ENCODE data around the gene CD79A. TPM values are rescaled to one million over a fixed set of nuclear protein-coding genes. Genes with fewer than 3 reads are reported as not detected.

Gene CD79A
- total and polyA plus RNA-seq, 2 donors (not counting 3 experiments of a cell fraction or from before 2014, with no cell fraction given), result 0.32 TPM; not detected in 1

GRCh38 chr19:41893899-41894298, 16.8 kb downstream of the CD79A start:
- no peaks in the 10 kb centered on the region for H3K27me3 ChIP-seq (ENCODE audit: control insufficient read depth in 2 of 2, insufficient read depth in 2 of 2, low read length in 2 of 2)
- H3K9me3 ChIP-seq (replicated peaks; ENCODE audit: control insufficient read depth, insufficient read depth, low read length), result no peaks in the 10 kb centered on the region
- no peak overlapping the region for H3K4me3 ChIP-seq (replicated peaks in 1 of 3; ENCODE audit: insufficient read depth in 1 of 3, low read depth in 1 of 3, low read length in 3 of 3)
- dilution Hi-C loops (cut with MboI; ENCODE audit: extremely low pct_ligation_motif_present, low sequenced_read_pairs) (no loop called here), intact Hi-C loops (cut with micrococcal nuclease) (no loop called here)
- ChIA-PET CTCF (no interaction called here), POLR2A (no interaction called here)
- H3K9me1 ChIP-seq (replicated peaks; ENCODE audit: control insufficient read depth, extremely low read depth, insufficient read depth, low read length), result no peaks in the 10 kb centered on the region
- H3K36me3 ChIP-seq (ENCODE audit: control insufficient read depth in 2 of 2, extremely low read depth in 1 of 2, insufficient read depth in 2 of 2, low read length in 2 of 2), result peaks cover 6 to 34% of the 10 kb centered on the region in 2 experiments
- TF ChIP-seq POLR2AphosphoS5 (IDR thresholded peaks at IDR 0.05; ENCODE audit: insufficient read depth, low read depth, low read length), result no peak
- TF ChIP-seq CTCF (IDR thresholded peaks at IDR 0.05; ENCODE audit: extremely low read depth in 1 of 2, insufficient read depth in 1 of 2, low read depth in 1 of 2, low read length in 2 of 2), result peak in 1 of 2 donors; percentile 10
- no peak for TF ChIP-seq MAX (IDR thresholded peaks at IDR 0.05; ENCODE audit: insufficient read depth, insufficient read length)
- no peak for TF ChIP-seq GATA2 (IDR thresholded peaks at IDR 0.05; ENCODE audit: insufficient read depth, insufficient read length, low read depth, low read length)
- TF ChIP-seq EZH2 (IDR thresholded peaks at IDR 0.05; ENCODE audit: borderline replicate concordance, low read depth, low read length, severe bottlenecking), result no peak
- H3K27ac ChIP-seq (ENCODE audit: insufficient read depth, low read depth, low read length), result no peak overlapping the region
- no TSS peak for BruUV-seq (replicated peaks)
- no peaks in the 10 kb centered on the region for H3K4me1 ChIP-seq (ENCODE audit: control insufficient read depth, extremely low read depth, insufficient read depth, low read length)
- DNase-seq (ENCODE audit: low read depth, low spot score) (no peak), FAIRE-seq (no peak)
- no peaks in the 10 kb centered on the region for H3K79me2 ChIP-seq (ENCODE audit: control insufficient read depth, insufficient read depth, low read length)
- no peak overlapping the region for H3K4me2 ChIP-seq (ENCODE audit: insufficient read depth, low read length)
- no peak overlapping the region for H3K9ac ChIP-seq (replicated peaks; ENCODE audit: extremely low read depth, insufficient read depth, low read length)
- no peaks in the 10 kb centered on the region for H4K20me1 ChIP-seq (replicated peaks; ENCODE audit: control insufficient read depth, extremely low read depth, insufficient read depth, low read length)
- no peak overlapping the region for H2AFZ ChIP-seq (ENCODE audit: low read depth, low read length)

GRCh38 chr19:41894350-41894749, 17.3 kb downstream of the CD79A start:
- POLR2A ChIA-PET, result no interaction called here
- H3K4me3 ChIP-seq (replicated peaks in 1 of 3; ENCODE audit: insufficient read depth in 1 of 3, low read depth in 1 of 3, low read length in 3 of 3), result no peak overlapping the region
- H3K27me3 ChIP-seq (ENCODE audit: control insufficient read depth in 2 of 2, insufficient read depth in 2 of 2, low read length in 2 of 2), result no peaks in the 10 kb centered on the region
- no peak overlapping the region for H3K27ac ChIP-seq (ENCODE audit: insufficient read depth, low read depth, low read length)
- H2AFZ ChIP-seq (ENCODE audit: low read depth, low read length), result no peak overlapping the region
- DNase-seq (ENCODE audit: low read depth, low spot score), result no peak
- intact Hi-C loops (cut with micrococcal nuclease) (no loop called here), dilution Hi-C loops (cut with MboI; ENCODE audit: extremely low pct_ligation_motif_present, low sequenced_read_pairs) (no loop called here)
- H3K9me3 ChIP-seq (replicated peaks; ENCODE audit: control insufficient read depth, insufficient read depth, low read length), result no peaks in the 10 kb centered on the region
- H3K9ac ChIP-seq (replicated peaks; ENCODE audit: extremely low read depth, insufficient read depth, low read length), result no peak overlapping the region
- no TSS peak for BruUV-seq (replicated peaks)
- H3K4me2 ChIP-seq (ENCODE audit: insufficient read depth, low read length), result no peak overlapping the region
- no peaks in the 10 kb centered on the region for H3K4me1 ChIP-seq (ENCODE audit: control insufficient read depth, extremely low read depth, insufficient read depth, low read length)
- FAIRE-seq, result no peak
- no peaks in the 10 kb centered on the region for H4K20me1 ChIP-seq (replicated peaks; ENCODE audit: control insufficient read depth, extremely low read depth, insufficient read depth, low read length)
- no peaks in the 10 kb centered on the region for H3K9me1 ChIP-seq (replicated peaks; ENCODE audit: control insufficient read depth, extremely low read depth, insufficient read depth, low read length)
- peaks cover 4 to 33% of the 10 kb centered on the region in 2 experiments for H3K36me3 ChIP-seq (ENCODE audit: control insufficient read depth in 2 of 2, extremely low read depth in 1 of 2, insufficient read depth in 2 of 2, low read length in 2 of 2)
- CTCF ChIA-PET, result no interaction called here
- no peak for TF ChIP-seq MYC (IDR thresholded peaks at IDR 0.05; ENCODE audit: low read depth, low read length)
- no peak for TF ChIP-seq EZH2 (IDR thresholded peaks at IDR 0.05; ENCODE audit: borderline replicate concordance, low read depth, low read length, severe bottlenecking)
- no peak for TF ChIP-seq GATA2 (IDR thresholded peaks at IDR 0.05; ENCODE audit: insufficient read depth, insufficient read length, low read depth, low read length)
- no peak for TF ChIP-seq POLR2A (IDR thresholded peaks at IDR 0.05; ENCODE audit: low read depth, low read length)
- TF ChIP-seq POLR2AphosphoS5 (IDR thresholded peaks at IDR 0.05; ENCODE audit: insufficient read depth, low read depth, low read length), result no peak
- no peak for TF ChIP-seq CTCF (IDR thresholded peaks at IDR 0.05; ENCODE audit: extremely low read depth in 1 of 2, insufficient read depth in 1 of 2, low read depth in 1 of 2, low read length in 2 of 2)
- no peak for TF ChIP-seq MAX (IDR thresholded peaks at IDR 0.05; ENCODE audit: insufficient read depth, insufficient read length)
- no peak for TF ChIP-seq FOS (IDR thresholded peaks at IDR 0.05; ENCODE audit: borderline replicate concordance, insufficient read depth, low read length)
- no peak for TF ChIP-seq JUN (IDR thresholded peaks at IDR 0.05; ENCODE audit: borderline replicate concordance, insufficient read depth, insufficient read length, low read depth)
- H3K79me2 ChIP-seq (ENCODE audit: control insufficient read depth, insufficient read depth, low read length), result no peaks in the 10 kb centered on the region
